ENCODE results near the gene ELMOD3. TPM values are rescaled to one million over a fixed set of nuclear protein-coding genes. Genes with fewer than 3 reads are reported as not detected.

ELMOD3 gene
- polyA plus RNA-seq, 1 donor from 2014 or later: 39.7 TPM

DNA sequence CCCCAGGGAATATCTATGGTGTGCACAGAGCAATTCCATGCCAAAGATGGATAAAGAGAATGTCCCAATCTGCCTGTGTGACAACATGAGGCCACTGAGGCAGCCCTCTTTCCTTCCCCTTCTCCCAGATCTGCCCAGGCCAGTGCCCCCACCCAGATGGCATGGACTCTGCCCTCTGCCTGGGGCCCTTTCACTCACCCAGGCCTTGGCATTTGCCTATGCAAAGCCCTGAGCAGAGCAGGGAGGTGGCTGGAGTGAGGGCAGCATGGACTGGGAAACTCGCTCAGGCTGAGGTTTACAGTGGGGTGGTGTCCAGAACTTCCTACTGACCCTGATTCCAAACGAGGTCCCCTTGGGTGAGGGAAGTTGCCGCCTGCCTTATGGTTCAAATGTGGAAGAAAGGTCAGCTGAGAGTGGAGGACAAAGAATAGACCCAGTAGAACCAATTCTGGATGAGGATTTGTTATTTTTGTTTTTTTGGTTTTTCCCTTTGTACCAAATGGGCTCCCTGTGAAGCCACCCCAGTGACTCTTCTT is 72.8 kb downstream of the ELMOD3 start:
- no peak overlapping the region for H3K27ac ChIP-seq (ENCODE audit: low read length)
- TF ChIP-seq EP300 (conservative IDR thresholded peaks at IDR 0.05; ENCODE audit: poor library complexity, severe bottlenecking) (no peak), SMC3 (conservative IDR thresholded peaks at IDR 0.05; ENCODE audit: poor library complexity) (no peak), TAF1 (IDR thresholded peaks at IDR 0.05; ENCODE audit: low read depth) (no peak), POLR2AphosphoS5 (IDR thresholded peaks at IDR 0.05) (no peak), EZH2 (IDR thresholded peaks at IDR 0.05; ENCODE audit: borderline replicate concordance, insufficient read depth, low read length, poor library complexity, severe bottlenecking) (no peak), RAD21 (conservative IDR thresholded peaks at IDR 0.05) (no peak), MXI1 (conservative IDR thresholded peaks at IDR 0.05; ENCODE audit: poor library complexity, severe bottlenecking) (no peak)
- TF ChIP-seq, protein P1, sequence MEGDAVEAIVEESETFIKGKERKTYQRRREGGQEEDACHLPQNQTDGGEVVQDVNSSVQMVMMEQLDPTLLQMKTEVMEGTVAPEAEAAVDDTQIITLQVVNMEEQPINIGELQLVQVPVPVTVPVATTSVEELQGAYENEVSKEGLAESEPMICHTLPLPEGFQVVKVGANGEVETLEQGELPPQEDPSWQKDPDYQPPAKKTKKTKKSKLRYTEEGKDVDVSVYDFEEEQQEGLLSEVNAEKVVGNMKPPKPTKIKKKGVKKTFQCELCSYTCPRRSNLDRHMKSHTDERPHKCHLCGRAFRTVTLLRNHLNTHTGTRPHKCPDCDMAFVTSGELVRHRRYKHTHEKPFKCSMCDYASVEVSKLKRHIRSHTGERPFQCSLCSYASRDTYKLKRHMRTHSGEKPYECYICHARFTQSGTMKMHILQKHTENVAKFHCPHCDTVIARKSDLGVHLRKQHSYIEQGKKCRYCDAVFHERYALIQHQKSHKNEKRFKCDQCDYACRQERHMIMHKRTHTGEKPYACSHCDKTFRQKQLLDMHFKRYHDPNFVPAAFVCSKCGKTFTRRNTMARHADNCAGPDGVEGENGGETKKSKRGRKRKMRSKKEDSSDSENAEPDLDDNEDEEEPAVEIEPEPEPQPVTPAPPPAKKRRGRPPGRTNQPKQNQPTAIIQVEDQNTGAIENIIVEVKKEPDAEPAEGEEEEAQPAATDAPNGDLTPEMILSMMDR (IDR thresholded peaks at IDR 0.05; ENCODE audit: poor library complexity, severe bottlenecking): no peak
- TF ChIP-seq, protein P2, sequence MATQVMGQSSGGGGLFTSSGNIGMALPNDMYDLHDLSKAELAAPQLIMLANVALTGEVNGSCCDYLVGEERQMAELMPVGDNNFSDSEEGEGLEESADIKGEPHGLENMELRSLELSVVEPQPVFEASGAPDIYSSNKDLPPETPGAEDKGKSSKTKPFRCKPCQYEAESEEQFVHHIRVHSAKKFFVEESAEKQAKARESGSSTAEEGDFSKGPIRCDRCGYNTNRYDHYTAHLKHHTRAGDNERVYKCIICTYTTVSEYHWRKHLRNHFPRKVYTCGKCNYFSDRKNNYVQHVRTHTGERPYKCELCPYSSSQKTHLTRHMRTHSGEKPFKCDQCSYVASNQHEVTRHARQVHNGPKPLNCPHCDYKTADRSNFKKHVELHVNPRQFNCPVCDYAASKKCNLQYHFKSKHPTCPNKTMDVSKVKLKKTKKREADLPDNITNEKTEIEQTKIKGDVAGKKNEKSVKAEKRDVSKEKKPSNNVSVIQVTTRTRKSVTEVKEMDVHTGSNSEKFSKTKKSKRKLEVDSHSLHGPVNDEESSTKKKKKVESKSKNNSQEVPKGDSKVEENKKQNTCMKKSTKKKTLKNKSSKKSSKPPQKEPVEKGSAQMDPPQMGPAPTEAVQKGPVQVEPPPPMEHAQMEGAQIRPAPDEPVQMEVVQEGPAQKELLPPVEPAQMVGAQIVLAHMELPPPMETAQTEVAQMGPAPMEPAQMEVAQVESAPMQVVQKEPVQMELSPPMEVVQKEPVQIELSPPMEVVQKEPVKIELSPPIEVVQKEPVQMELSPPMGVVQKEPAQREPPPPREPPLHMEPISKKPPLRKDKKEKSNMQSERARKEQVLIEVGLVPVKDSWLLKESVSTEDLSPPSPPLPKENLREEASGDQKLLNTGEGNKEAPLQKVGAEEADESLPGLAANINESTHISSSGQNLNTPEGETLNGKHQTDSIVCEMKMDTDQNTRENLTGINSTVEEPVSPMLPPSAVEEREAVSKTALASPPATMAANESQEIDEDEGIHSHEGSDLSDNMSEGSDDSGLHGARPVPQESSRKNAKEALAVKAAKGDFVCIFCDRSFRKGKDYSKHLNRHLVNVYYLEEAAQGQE (IDR thresholded peaks at IDR 0.05; ENCODE audit: borderline replicate concordance): no peak
- H3K4me3 ChIP-seq (ENCODE audit: low read length): no peak overlapping the region

DNA sequence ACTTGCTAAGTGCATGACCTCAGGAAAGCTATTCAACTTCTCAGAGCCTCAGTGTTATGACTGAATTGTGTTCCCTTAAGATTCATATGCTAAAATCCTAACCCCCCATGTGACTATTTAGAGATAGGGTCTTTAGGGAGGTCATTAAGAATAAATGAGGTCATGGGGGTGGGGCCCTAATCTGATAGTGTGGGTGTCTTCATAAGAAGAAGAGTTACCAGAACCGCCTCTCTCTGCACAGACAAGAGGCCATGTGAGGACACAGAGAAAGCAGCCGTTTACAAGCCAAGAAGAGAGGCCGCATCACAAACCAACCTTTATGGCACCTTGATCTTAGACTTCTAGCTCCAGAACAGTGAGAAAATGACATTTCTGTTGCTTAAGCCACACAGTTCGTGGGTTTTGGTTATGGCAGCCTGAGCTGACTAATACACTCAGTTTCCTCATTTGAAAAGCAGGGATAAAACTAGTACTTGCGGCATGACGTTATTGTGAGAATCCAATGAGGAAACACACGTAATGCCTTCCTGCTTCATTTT is 73.8 kb downstream of the ELMOD3 start:
- Histone ChIP-seq H3K4me2 (ENCODE audit: low read length) (no peak overlapping the region), H3K9me2 (ENCODE audit: insufficient read depth, low read length) (no peaks in the 10 kb centered on the region), H3K9me3 (ENCODE audit: low read length) (no peaks in the 10 kb centered on the region), H3K9ac (ENCODE audit: low read length) (no peak overlapping the region), H3F3A (ENCODE audit: insufficient read depth, low read length, poor library complexity, severe bottlenecking) (no peaks in the 10 kb centered on the region), H3K36me3 (ENCODE audit: insufficient read depth, low read length) (no peaks in the 10 kb centered on the region), H4K20me1 (ENCODE audit: insufficient read depth) (no peaks in the 10 kb centered on the region), H3K27ac (ENCODE audit: low read length) (peak overlapping the region; percentile 99), H3K4me3 (ENCODE audit: low read length) (no peak overlapping the region), H3K79me2 (replicated peaks; ENCODE audit: insufficient read depth, low read length) (no peaks in the 10 kb centered on the region), H3K27me3 (ENCODE audit: insufficient read depth, low read depth, low read length) (no peaks in the 10 kb centered on the region), H2AFZ (ENCODE audit: low read depth, low read length) (no peak overlapping the region)
- TF ChIP-seq, protein P1 (IDR thresholded peaks at IDR 0.05; ENCODE audit: poor library complexity, severe bottlenecking): no peak
- TF ChIP-seq SMC3 (conservative IDR thresholded peaks at IDR 0.05; ENCODE audit: poor library complexity) (no peak), TAF1 (IDR thresholded peaks at IDR 0.05; ENCODE audit: low read depth) (no peak), EP300 (conservative IDR thresholded peaks at IDR 0.05; ENCODE audit: poor library complexity, severe bottlenecking) (no peak), MXI1 (conservative IDR thresholded peaks at IDR 0.05; ENCODE audit: poor library complexity, severe bottlenecking) (no peak), RAD21 (conservative IDR thresholded peaks at IDR 0.05) (no peak), POLR2AphosphoS5 (IDR thresholded peaks at IDR 0.05) (no peak), EZH2 (IDR thresholded peaks at IDR 0.05; ENCODE audit: borderline replicate concordance, insufficient read depth, low read length, poor library complexity, severe bottlenecking) (no peak)
- TF ChIP-seq, protein P2 (IDR thresholded peaks at IDR 0.05; ENCODE audit: borderline replicate concordance): no peak

More for the DNA sequence above, 72.8 kb downstream of the ELMOD3 start:
- Histone ChIP-seq H3K27me3 (ENCODE audit: insufficient read depth, low read depth, low read length) (no peaks in the 10 kb centered on the region), H3K79me2 (replicated peaks; ENCODE audit: insufficient read depth, low read length) (no peaks in the 10 kb centered on the region), H3F3A (ENCODE audit: insufficient read depth, low read length, poor library complexity, severe bottlenecking) (no peaks in the 10 kb centered on the region), H4K20me1 (ENCODE audit: insufficient read depth) (no peaks in the 10 kb centered on the region), H3K9ac (ENCODE audit: low read length) (no peak overlapping the region), H3K9me2 (ENCODE audit: insufficient read depth, low read length) (no peaks in the 10 kb centered on the region), H3K4me2 (ENCODE audit: low read length) (no peak overlapping the region), H3K36me3 (ENCODE audit: insufficient read depth, low read length) (no peaks in the 10 kb centered on the region), H2AFZ (ENCODE audit: low read depth, low read length) (no peak overlapping the region), H3K9me3 (ENCODE audit: low read length) (no peaks in the 10 kb centered on the region)

Measured in neural cell (in vitro differentiated cells).